Breast epithelium (tissue), 3 donors: Measurements from ENCODE around the gene PRRX2.

ENCODE experiments used
- CTCF ChIP-seq, 3 donors: fragments of 450-650 bp; IDR thresholded peaks; one replicate each; pipeline ENCODE4 v1.5.1; 2016 to 2017; ENCODE audit warnings: antibody characterized with exemption in 3 of 3, mild to moderate bottlenecking in 3 of 3, moderate library complexity in 3 of 3
- POLR2A ChIP-seq: fragments of 450-650 bp; IDR thresholded peaks from one replicate; pipeline ENCODE4 v1.6.1; 2016; ENCODE audit warnings: antibody characterized with exemption, mild to moderate bottlenecking, moderate library complexity

- TF ChIP-seq CTCF (IDR thresholded peaks at IDR 0.05) (no peak), POLR2A (no peak)
Observed at GRCh38 chr9:129720865-129721545, 55.6 kb downstream of the PRRX2 start.
